Measurements from ENCODE around the gene FNBP1. TPM values are rescaled to one million over a fixed set of nuclear protein-coding genes. Genes with fewer than 3 reads are reported as not detected.
"Not testable (repeated sequence)": the region's sequence is repeated elsewhere in the genome, so short reads cannot be mapped to it uniquely, and the experiment has no call there.

Gene FNBP1
- polyA plus RNA-seq, 3 donors, result 37.6 to 60.7 (median 51.4) TPM

GRCh38 chr9:130018265-130018664, 24.7 kb downstream of the FNBP1 start:
- H3K27ac Mint-ChIP-seq, result peak overlapping the region in 1 of 7 donors; percentile 21
- peaks cover 100% of the 10 kb centered on the region for H3K79me2 ChIP-seq (ENCODE audit: insufficient read depth, low read length)
- H3K4me2 ChIP-seq (replicated peaks; ENCODE audit: extremely low read depth, low read length, poor library complexity, severe bottlenecking), result no peak overlapping the region
- peaks cover 100% of the 10 kb centered on the region for H4K20me1 ChIP-seq (ENCODE audit: insufficient read depth, low read length)
- peaks cover 0 to 18% of the 10 kb centered on the region in 2 donors for H3K36me3 ChIP-seq (replicated peaks in 1 of 2; ENCODE audit: control insufficient read depth in 1 of 2, insufficient read depth in 2 of 2, low read length in 2 of 2)
- H3K4me1 ChIP-seq (ENCODE audit: control insufficient read depth in 1 of 2, insufficient read depth in 2 of 2, low read length in 2 of 2), result peaks cover 4 to 7% of the 10 kb centered on the region in 2 donors
- no peak overlapping the region for H3K9ac ChIP-seq (ENCODE audit: insufficient read depth, low read length, poor library complexity, severe bottlenecking)
- peaks cover 2 to 9% (median 6%) of the 10 kb centered on the region in 7 donors for H3K9me3 Mint-ChIP-seq
- no peak overlapping the region for H2AFZ ChIP-seq (ENCODE audit: insufficient read depth, low read depth, low read length, poor library complexity, severe bottlenecking)
- peaks cover 15% of the 10 kb centered on the region for H3K4me1 Mint-ChIP-seq
- TF ChIP-seq CTCF (IDR thresholded peaks at IDR 0.05), result no peak
- no peak overlapping the region for H3K4me3 Mint-ChIP-seq
- H3K27me3 ChIP-seq (ENCODE audit: control insufficient read depth in 2 of 2, insufficient read depth in 2 of 2, low read length in 2 of 2), result no peaks in the 10 kb centered on the region
- H3K27me3 Mint-ChIP-seq (ENCODE audit: low read depth in 3 of 3), result no peaks in the 10 kb centered on the region
- DNase-seq, result no peak
- no peak overlapping the region for H3K4me3 ChIP-seq (replicated peaks in 1 of 3; ENCODE audit: low read depth in 2 of 3, low read length in 3 of 3)
- H3K27ac ChIP-seq (ENCODE audit: low read depth in 1 of 2, low read length in 2 of 2), result no peak overlapping the region
- H3K9me3 ChIP-seq (replicated peaks in 1 of 2; ENCODE audit: control insufficient read depth in 1 of 2, insufficient read depth in 1 of 2, low read length in 2 of 2), result peaks cover 5 to 7% of the 10 kb centered on the region in 2 donors
- intact Hi-C loops (cut with micrococcal nuclease), result no loop called here
- 67% methylated on average over 1 of the region's 4 CpGs for WGBS (ENCODE audit: insufficient coverage)
- peaks cover 17 to 29% of the 10 kb centered on the region in 2 donors for H3K36me3 Mint-ChIP-seq

- H2AFZ ChIP-seq (ENCODE audit: insufficient read depth, low read depth, low read length, poor library complexity, severe bottlenecking); H3K4me1 Mint-ChIP-seq; H3K4me2 ChIP-seq (replicated peaks; ENCODE audit: extremely low read depth, low read length, poor library complexity, severe bottlenecking); H3K9me3 ChIP-seq (replicated peaks in 1 of 2; ENCODE audit: control insufficient read depth in 1 of 2, insufficient read depth in 1 of 2, low read length in 2 of 2); H3K27me3 ChIP-seq (ENCODE audit: control insufficient read depth in 2 of 2, insufficient read depth in 2 of 2, low read length in 2 of 2); H3K9ac ChIP-seq (ENCODE audit: insufficient read depth, low read length, poor library complexity, severe bottlenecking); DNase-seq; H3K4me3 Mint-ChIP-seq; intact Hi-C loops (cut with micrococcal nuclease); H3K27ac ChIP-seq (ENCODE audit: low read depth in 1 of 2, low read length in 2 of 2); H3K4me1 ChIP-seq (ENCODE audit: control insufficient read depth in 1 of 2, insufficient read depth in 2 of 2, low read length in 2 of 2); H3K4me3 ChIP-seq (replicated peaks in 1 of 3; ENCODE audit: low read depth in 2 of 3, low read length in 3 of 3); H3K27me3 Mint-ChIP-seq (ENCODE audit: low read depth in 3 of 3); H3K9me3 Mint-ChIP-seq: not testable (repeated sequence)
- H3K27ac Mint-ChIP-seq, result peak overlapping the region in 3 of 7 donors; percentile 32 to 62 (median 40)
- Histone ChIP-seq H4K20me1 (ENCODE audit: insufficient read depth, low read length) (peaks cover 100% of the 10 kb centered on the region), H3K79me2 (ENCODE audit: insufficient read depth, low read length) (peaks cover 100% of the 10 kb centered on the region), H3K36me3 (replicated peaks in 1 of 2; ENCODE audit: control insufficient read depth in 1 of 2, insufficient read depth in 2 of 2, low read length in 2 of 2) (peaks cover 0 to 18% of the 10 kb centered on the region in 2 donors)
- WGBS (ENCODE audit: insufficient coverage), result no CpG with 5 or more reads among the region's 8 CpGs
- H3K36me3 Mint-ChIP-seq, result peaks cover 16 to 29% of the 10 kb centered on the region in 2 donors
These were observed 25.5 kb downstream of the FNBP1 start for GRCh38 chr9:130017510-130017909.
